SK-MEL-5 (cell line): Measurements from ENCODE around the gene CCDC181. TPM values are rescaled to one million over a fixed set of nuclear protein-coding genes. Genes with fewer than 3 reads are reported as not detected.
A peak's percentile ranks its signal among the peaks of the same experiment; 100 is the strongest.

Experiments
- DNase-seq: peaks from one replicate; pipeline ENCODE4 v3.0.0-alpha.2; 2016; ENCODE audit warnings: low read depth, low spot score
- in situ Hi-C: cut with HindIII; loops from 2 replicates; pipeline ENCODE4 v1.10.0; 2016; ENCODE audit warnings: low sequenced_read_pairs, high pct_unique_total_duplicates, low pct_unique_long_range_greater_than_20kb
- small RNA-seq, 2 experiments: library from RNA; depleted of rRNA; stranded (forward); fragments of <200 nt; gene quantifications; one replicate each; pipeline ENCODE3, GENCODE V24; 2014
- total RNA-seq: library from RNA; depleted of rRNA; stranded (reverse); fragments of >200 nt; shearing (Covaris generic); gene quantifications from 2 replicates; pipeline ENCODE4 v1.2.3, GENCODE V29; 2014; rRNA removed

The CCDC181 gene
- total RNA-seq, 1 experiment from 2014 or later: not detected

DNA sequence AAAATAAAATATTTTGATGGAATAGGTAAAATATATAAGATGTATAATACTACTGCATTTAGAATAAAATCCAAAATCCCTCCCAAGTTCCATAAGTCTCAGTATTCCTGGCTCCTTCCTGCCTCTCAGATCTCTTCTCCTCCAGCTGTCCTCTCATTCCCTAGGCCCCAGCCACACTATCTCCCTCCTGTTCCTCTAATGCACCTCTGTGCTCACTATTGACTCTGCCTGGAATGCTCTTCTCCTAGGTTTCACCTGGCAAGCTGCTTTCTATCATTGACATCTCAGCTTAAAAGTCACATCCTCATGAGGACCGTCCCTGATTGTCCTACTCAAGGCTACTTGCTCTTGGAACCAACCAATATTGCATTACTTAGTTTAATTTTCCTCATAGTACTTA, 66.9 kb downstream of the CCDC181 start:
- in situ Hi-C loops: no loop called here
- no peak for DNase-seq

DNA sequence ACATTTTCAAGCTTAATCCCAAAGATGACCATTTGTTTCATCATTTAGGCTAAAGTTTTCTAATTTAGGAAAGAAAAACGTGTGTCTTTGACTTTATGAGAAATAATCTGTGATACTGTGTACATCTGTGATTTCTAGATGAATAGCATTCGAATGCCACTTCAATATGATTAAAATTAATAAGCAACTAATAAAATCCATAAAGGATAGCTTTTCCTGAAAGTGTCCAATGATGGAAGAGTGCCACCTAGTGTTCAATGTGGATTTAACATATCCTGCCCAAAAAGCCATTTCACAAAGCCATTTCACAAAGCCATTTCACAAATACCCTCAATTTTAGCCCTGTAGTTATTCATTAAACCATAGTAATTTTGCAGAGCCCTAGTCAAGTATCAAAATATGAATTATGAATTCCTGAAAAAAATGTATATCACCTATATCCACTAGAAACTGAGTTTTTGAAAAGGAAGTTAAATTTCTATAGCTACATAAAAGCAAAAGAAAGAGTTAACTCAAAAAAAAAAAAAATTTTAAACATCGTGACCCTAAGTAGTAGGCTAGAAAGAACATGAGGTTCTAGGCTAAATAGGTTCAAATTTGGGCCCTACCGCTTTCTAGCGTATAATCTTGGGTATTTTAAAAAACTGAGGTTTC, 78.8 kb downstream of the CCDC181 start:
- in situ Hi-C loops: no loop called here
- DNase-seq: peak; percentile 66

DNA sequence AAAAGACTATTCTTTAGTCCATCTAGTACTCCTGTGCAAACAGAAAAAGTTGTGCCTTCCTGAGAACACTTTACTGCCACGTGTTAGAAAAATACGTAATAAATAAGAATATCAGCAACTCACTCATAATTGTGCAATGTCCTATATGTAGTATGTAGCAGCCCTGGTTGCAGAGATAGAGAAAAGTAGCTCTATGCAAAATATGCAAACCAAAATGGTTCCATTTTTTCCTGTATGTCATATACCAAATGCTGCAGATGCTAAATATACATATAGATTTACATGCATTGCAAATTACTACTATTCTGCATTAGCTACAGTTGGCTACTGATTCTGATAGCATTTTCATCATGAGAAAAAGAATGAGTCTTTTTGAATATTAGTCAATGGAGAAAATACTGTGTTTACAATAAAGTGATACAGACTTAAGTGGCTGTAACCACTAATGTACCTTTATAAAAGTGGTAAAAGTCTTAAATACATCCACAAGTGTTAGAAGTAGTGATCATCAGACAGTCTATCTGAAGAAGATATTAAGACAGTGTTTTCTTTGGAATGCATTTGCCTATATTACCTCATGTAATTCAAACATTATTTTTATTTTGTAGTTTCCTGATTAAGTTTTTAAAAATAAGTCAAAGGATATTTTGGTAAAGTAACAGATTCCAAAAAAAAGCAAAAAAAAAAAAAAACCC, 79.4 kb downstream of the CCDC181 start:
- in situ Hi-C loops: no loop called here
- no peak for DNase-seq

DNA sequence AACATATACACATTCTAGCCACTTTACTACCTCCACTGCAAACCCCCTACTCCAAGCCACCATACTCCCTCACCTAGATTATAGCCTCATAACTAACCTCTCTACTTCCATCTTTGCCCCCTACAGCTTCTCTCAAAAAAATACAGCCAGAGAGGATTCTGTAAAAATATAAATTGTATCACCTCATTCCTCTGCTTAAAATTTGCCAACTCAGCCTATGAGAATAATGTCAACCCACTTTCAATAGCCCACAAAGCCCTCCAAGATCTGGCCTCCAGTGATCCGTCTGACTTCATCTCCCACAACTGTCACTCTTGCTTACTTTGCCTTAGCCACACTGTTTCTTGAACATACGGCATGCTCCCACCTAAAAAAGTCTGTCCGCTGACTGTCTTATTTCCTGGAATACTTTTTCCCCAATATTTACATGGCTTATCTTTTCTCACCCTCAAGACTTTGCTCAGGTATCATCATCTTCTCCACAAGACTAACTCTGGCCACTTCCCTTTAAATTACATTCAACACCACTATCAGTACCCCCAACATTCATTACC, 81.2 kb downstream of the CCDC181 start:
- in situ Hi-C loops: no loop called here
- no peak for DNase-seq

DNA sequence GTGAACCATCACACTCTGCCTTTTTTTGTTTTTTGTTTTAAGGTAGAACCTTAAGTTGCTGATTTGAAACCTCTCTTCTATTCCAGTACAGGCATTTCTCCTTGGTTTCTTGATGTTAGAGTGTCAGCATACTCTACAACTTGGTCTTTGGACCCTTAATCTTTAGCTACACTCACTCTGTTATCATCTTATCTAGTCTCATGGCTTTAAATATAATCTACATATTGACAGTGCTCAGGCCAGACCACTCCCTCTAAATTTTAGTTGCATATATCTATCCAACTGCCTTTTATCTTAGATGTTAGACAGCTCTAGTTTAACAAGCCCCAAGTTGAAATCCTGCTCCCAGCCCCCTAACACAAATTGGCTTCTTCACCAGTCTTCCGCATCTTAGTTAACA, 81.8 kb downstream of the CCDC181 start:
- DNase-seq: no peak
- in situ Hi-C loops: no loop called here

Small RNA genes lying within 50 kb of the gene (small RNA-seq; reads per million reads assigned to genes)
- 0 to 0.05 reads per million in 2 experiments for gene AL021068.2

Other genes with a start within 250 kb of the CCDC181 start
- 6.0 and 12.0 TPM in 2 replicates for gene NME7, start 59.7 kb downstream of the CCDC181 start, total RNA-seq
- 24.2 and 29.2 TPM in 2 replicates for gene BLZF1, start 59.3 kb downstream of the CCDC181 start, total RNA-seq
- 151 and 163 TPM in 2 replicates for gene SLC19A2, start 58.5 kb upstream of the CCDC181 start, total RNA-seq
- not detected in 2 replicates for gene F5, start 159.0 kb upstream of the CCDC181 start, total RNA-seq
- gene SELP, start 202.7 kb upstream of the CCDC181 start, total RNA-seq: not detected in 2 replicates